NCI-H446 treated with DMSO at 0.1 percent for 48 hours (cell line): ENCODE data around the gene PTPRN2.

Source experiments
- DNase-seq: peaks from one replicate; lab custom pipeline; 2025; lab: John Stamatoyannopoulos, UW

PTPRN2 gene

GRCh38 chr7:158137516-158138328, 449.9 kb downstream of the PTPRN2 start:
- no peak for DNase-seq

GRCh38 chr7:158135931-158136330, 451.7 kb downstream of the PTPRN2 start:
- DNase-seq: no peak

- no peak for DNase-seq
Observed at GRCh38 chr7:158134824-158135223, 452.8 kb downstream of the PTPRN2 start.

- no peak for DNase-seq
Observed at GRCh38 chr7:158133515-158134271, 453.9 kb downstream of the PTPRN2 start.

- DNase-seq: no peak
Observed at GRCh38 chr7:158133057-158133456, 454.6 kb downstream of the PTPRN2 start.

- DNase-seq: no peak
Observed at GRCh38 chr7:158130023-158130409, 457.6 kb downstream of the PTPRN2 start.

- no peak for DNase-seq
Observed at GRCh38 chr7:158129037-158130022, 458.3 kb downstream of the PTPRN2 start.

- no peak for DNase-seq
Observed at GRCh38 chr7:158128572-158128971, 459.1 kb downstream of the PTPRN2 start.

GRCh38 chr7:158127241-158127640, 460.4 kb downstream of the PTPRN2 start:
- no peak for DNase-seq

- no peak for DNase-seq
Observed at GRCh38 chr7:158126661-158127060, 461.0 kb downstream of the PTPRN2 start.

- no peak for DNase-seq
Observed at GRCh38 chr7:158125721-158126120, 461.9 kb downstream of the PTPRN2 start.

GRCh38 chr7:158125091-158125490, 462.5 kb downstream of the PTPRN2 start:
- DNase-seq: no peak

GRCh38 chr7:158124671-158125079, 462.9 kb downstream of the PTPRN2 start:
- DNase-seq: no peak

GRCh38 chr7:158123753-158124152, 463.9 kb downstream of the PTPRN2 start:
- DNase-seq: no peak

GRCh38 chr7:158123214-158123613, 464.4 kb downstream of the PTPRN2 start:
- no peak for DNase-seq

- no peak for DNase-seq
Observed at GRCh38 chr7:158121441-158122045, 466.1 kb downstream of the PTPRN2 start.

GRCh38 chr7:158120716-158121115, 466.9 kb downstream of the PTPRN2 start:
- no peak for DNase-seq

GRCh38 chr7:158120316-158120715, 467.3 kb downstream of the PTPRN2 start:
- DNase-seq: no peak

GRCh38 chr7:158117341-158118222, 470.0 kb downstream of the PTPRN2 start:
- no peak for DNase-seq

- DNase-seq: no peak
Observed at GRCh38 chr7:158116235-158116634, 471.4 kb downstream of the PTPRN2 start.
